CD14-positive monocyte (primary cell): ENCODE results near the gene RIMS1. TPM values are rescaled to one million over a fixed set of nuclear protein-coding genes. Genes with fewer than 3 reads are reported as not detected.

ENCODE experiments used
- DNase-seq, 3 donors: peaks; one replicate each; pipeline ENCODE4 v3.0.0-alpha.2; 2011 to 2022
- H2AFZ ChIP-seq: 2 replicates; pipeline ENCODE4 v1.6.0; 2012; ENCODE audit warnings: mild to moderate bottlenecking, low read depth, low read length, inconsistent platforms; ENCODE audit not compliant: insufficient read depth, poor library complexity, severe bottlenecking
- H3K27ac ChIP-seq, 2 donors: 1 replicate in 1 of 2; 2 replicates in 1 of 2; pipeline ENCODE4 v1.5.1; 2012 to 2013; ENCODE audit warnings: low read length in 2 of 2, control low read depth in 1 of 2, inconsistent platforms in 1 of 2, low read depth in 1 of 2, mild to moderate bottlenecking in 1 of 2
- H3K27me3 ChIP-seq, 2 donors: one replicate each; pipeline versions ENCODE4 v1.6.0 to v1.6.1; 2011 to 2013; ENCODE audit warnings: low read length in 2 of 2; ENCODE audit not compliant: control insufficient read depth in 2 of 2, insufficient read depth in 2 of 2
- H3K36me3 ChIP-seq, 2 donors: replicated peaks in 1 of 2; 1 replicate in 1 of 2; 2 replicates in 1 of 2; pipeline versions ENCODE4 v1.5.1 to v1.6.1; 2012 to 2013; ENCODE audit warnings: low read length in 2 of 2, control low read depth in 1 of 2, inconsistent platforms in 1 of 2, mild to moderate bottlenecking in 1 of 2; ENCODE audit not compliant: insufficient read depth in 2 of 2, control insufficient read depth in 1 of 2
- H3K4me1 ChIP-seq, 2 donors: 1 replicate in 1 of 2; 2 replicates in 1 of 2; pipeline versions ENCODE4 v1.5.1 to v1.6.1; 2012 to 2013; ENCODE audit warnings: low read length in 2 of 2, control low read depth in 1 of 2, inconsistent platforms in 1 of 2, mild to moderate bottlenecking in 1 of 2, moderate library complexity in 1 of 2; ENCODE audit not compliant: insufficient read depth in 2 of 2, control insufficient read depth in 1 of 2
- H3K4me2 ChIP-seq: replicated peaks from 2 replicates; pipeline ENCODE3; 2012; ENCODE audit warnings: low read length, moderate library complexity, mild to moderate bottlenecking; ENCODE audit not compliant: poor library complexity, severe bottlenecking; ENCODE audit errors: extremely low read depth
- H3K4me3 ChIP-seq, 3 experiments: fragments of 200-600 bp in 1 of 3; sonication (generic) in 1 of 3; replicated peaks in 1 of 3; 1 replicate in 2 of 3; 2 replicates in 1 of 3; pipeline ENCODE4 v1.5.1; 2011 to 2013; ENCODE audit warnings: low read length in 3 of 3, mild to moderate bottlenecking in 3 of 3, control low read depth in 2 of 3, low read depth in 2 of 3, inconsistent platforms in 1 of 3, moderate library complexity in 1 of 3
- H3K79me2 ChIP-seq: 2 replicates; pipeline ENCODE4 v1.6.0; 2012; ENCODE audit warnings: mild to moderate bottlenecking, control low read depth, inconsistent platforms, low read length, moderate library complexity; ENCODE audit not compliant: insufficient read depth
- H3K9ac ChIP-seq: 2 replicates; pipeline ENCODE4 v1.6.0; 2017; ENCODE audit warnings: low read length, mild to moderate bottlenecking; ENCODE audit not compliant: insufficient read depth, poor library complexity, severe bottlenecking
- H3K9me3 ChIP-seq, 2 donors: replicated peaks in 1 of 2; 1 replicate in 1 of 2; 2 replicates in 1 of 2; pipeline versions ENCODE4 v1.5.1 to v1.6.1; 2012 to 2013; ENCODE audit warnings: low read length in 2 of 2, control low read depth in 1 of 2; ENCODE audit not compliant: control insufficient read depth in 1 of 2, insufficient read depth in 1 of 2
- H4K20me1 ChIP-seq: 2 replicates; pipeline ENCODE4 v1.6.0; 2012; ENCODE audit warnings: mild to moderate bottlenecking, low read length, control low read depth, moderate library complexity; ENCODE audit not compliant: insufficient read depth
- H3K27ac Mint-ChIP-seq, 7 donors: one replicate each; pipeline ENCODE4 v1.8.0; 2020; ENCODE audit warnings: mild to moderate bottlenecking in 7 of 7, mixed read lengths in 7 of 7, moderate library complexity in 6 of 7, inconsistent platforms in 2 of 7
- H3K27me3 Mint-ChIP-seq, 3 donors: one replicate each; pipeline ENCODE4 v1.8.0; 2021 to 2022; ENCODE audit warnings: low read depth in 3 of 3, mild to moderate bottlenecking in 3 of 3, mixed read lengths in 3 of 3, moderate library complexity in 3 of 3, inconsistent platforms in 1 of 3
- H3K36me3 Mint-ChIP-seq, 2 donors: one replicate each; pipeline ENCODE4 v1.8.0; 2020; ENCODE audit warnings: mixed read lengths in 2 of 2, inconsistent platforms in 1 of 2, mild to moderate bottlenecking in 1 of 2
- H3K4me1 Mint-ChIP-seq: one replicate; pipeline ENCODE4 v1.8.0; 2020; ENCODE audit warnings: mild to moderate bottlenecking, mixed read lengths
- H3K4me3 Mint-ChIP-seq, 2 donors: one replicate each; pipeline ENCODE4 v1.8.0; 2020; ENCODE audit warnings: mild to moderate bottlenecking in 2 of 2, mixed read lengths in 2 of 2, moderate library complexity in 1 of 2
- H3K9me3 Mint-ChIP-seq, 7 donors: one replicate each; pipeline ENCODE4 v1.8.0; 2020 to 2022; ENCODE audit warnings: mixed read lengths in 7 of 7, mild to moderate bottlenecking in 6 of 7, moderate library complexity in 6 of 7, inconsistent platforms in 2 of 7
- CTCF ChIP-seq: fragments of 200-600 bp; IDR thresholded peaks from one replicate; pipeline ENCODE4 v1.8.0; 2022; ENCODE audit warnings: antibody characterized with exemption, mild to moderate bottlenecking
- WGBS: methylation state at CpG from one replicate; pipeline ENCODE4 v1.1.5; 2013; ENCODE audit warnings: missing lambda C conversion rate; ENCODE audit not compliant: insufficient coverage; 5-methylcytosine and 5-hydroxymethylcytosine counted together
- intact Hi-C, 2 donors: fragments of 100-400 bp; cut with micrococcal nuclease; formaldehyde crosslinking; loops; one replicate each; pipeline versions ENCODE4 v1.15.0 to v1.15.1; 2023
- polyA plus RNA-seq, 3 donors: library from polyadenylated mRNA; depleted of rRNA in 1 of 3; unstranded in 2 of 3; stranded (reverse) in 1 of 3; fragments of 300-500 nt in 2 of 3; fragments of >200 nt in 1 of 3; fragmentation: Illumina TruSeq in 2 of 3; gene quantifications; 1 replicate in 2 of 3; 2 replicates in 1 of 3; pipeline ENCODE4 v1.2.3, GENCODE V29; 2012 to 2021

RIMS1 gene
- polyA plus RNA-seq, 3 donors: not detected

- H3K9ac ChIP-seq: no peak overlapping the region
- TF ChIP-seq CTCF: no peak
- no peaks in the 10 kb centered on the region for H3K36me3 ChIP-seq
- no peak overlapping the region for H3K4me3 Mint-ChIP-seq
- H3K4me2 ChIP-seq: no peak overlapping the region
- H3K9me3 ChIP-seq: no peaks in the 10 kb centered on the region
- H3K4me1 Mint-ChIP-seq: no peaks in the 10 kb centered on the region
- no peak for DNase-seq
- intact Hi-C loops: no loop called here
- no peaks in the 10 kb centered on the region for H3K4me1 ChIP-seq
- H3K27ac Mint-ChIP-seq: no peak overlapping the region
- H2AFZ ChIP-seq: no peak overlapping the region
- no peaks in the 10 kb centered on the region for H3K36me3 Mint-ChIP-seq
- no CpG with 5 or more reads among the region's 3 CpGs for WGBS
- H3K27me3 ChIP-seq: no peaks in the 10 kb centered on the region
- H3K79me2 ChIP-seq: no peaks in the 10 kb centered on the region
- H3K9me3 Mint-ChIP-seq: no peaks in the 10 kb centered on the region
- no peaks in the 10 kb centered on the region for H4K20me1 ChIP-seq
- H3K27ac ChIP-seq: no peak overlapping the region
- no peak overlapping the region for H3K4me3 ChIP-seq
- H3K27me3 Mint-ChIP-seq: peaks cover 0 to 2% (median 1%) of the 10 kb centered on the region in 3 donors
Measured at GRCh38 chr6:72283571-72283970, 397.2 kb downstream of the RIMS1 start.

- no peak overlapping the region for H3K4me2 ChIP-seq
- Mint-ChIP-seq H3K36me3 (no peaks in the 10 kb centered on the region), H3K9me3 (no peaks in the 10 kb centered on the region), H3K27me3 (peaks cover 0 to 1% (median 0%) of the 10 kb centered on the region in 3 donors), H3K4me1 (no peaks in the 10 kb centered on the region), H3K27ac (no peak overlapping the region), H3K4me3 (no peak overlapping the region)
- H3K4me1 ChIP-seq: no peaks in the 10 kb centered on the region
- no peak overlapping the region for H2AFZ ChIP-seq
- H3K36me3 ChIP-seq: no peaks in the 10 kb centered on the region
- H3K27ac ChIP-seq: no peak overlapping the region
- no peaks in the 10 kb centered on the region for H3K27me3 ChIP-seq
- H3K9me3 ChIP-seq: no peaks in the 10 kb centered on the region
- no peak overlapping the region for H3K4me3 ChIP-seq
- no peak for DNase-seq
- no CpG with 5 or more reads among the region's 1 CpG for WGBS
- no peaks in the 10 kb centered on the region for H4K20me1 ChIP-seq
- no peak overlapping the region for H3K9ac ChIP-seq
- no peaks in the 10 kb centered on the region for H3K79me2 ChIP-seq
- TF ChIP-seq CTCF: no peak
- intact Hi-C loops: no loop called here
Measured at GRCh38 chr6:72286911-72287311, 400.6 kb downstream of the RIMS1 start.
